MG63 (cell line): ENCODE results near the gene MEGF6. TPM values are rescaled to one million over a fixed set of nuclear protein-coding genes. Genes with fewer than 3 reads are reported as not detected.
"Not testable (repeated sequence)": the region's sequence is repeated elsewhere in the genome, so short reads cannot be mapped to it uniquely, and the experiment has no call there.

ENCODE experiments used
- DNase-seq: peaks from one replicate; pipeline ENCODE4 v3.0.0-alpha.2; 2020
- H3K27me3 ChIP-seq: fragments of 250-450 bp; sonication (Bioruptor Pico); 2 replicates; pipeline ENCODE4 v1.5.1; 2020; ENCODE audit warnings: mild to moderate bottlenecking, moderate library complexity
- H3K36me3 ChIP-seq: fragments of 250-450 bp; sonication (Bioruptor Pico); 2 replicates; pipeline ENCODE4 v1.5.1; 2020; ENCODE audit warnings: mild to moderate bottlenecking, moderate library complexity
- H3K4me3 ChIP-seq: fragments of 250-450 bp; sonication (Bioruptor Pico); 2 replicates; pipeline ENCODE4 v1.5.1; 2020; ENCODE audit warnings: mild to moderate bottlenecking, moderate library complexity
- H3K9me3 ChIP-seq: fragments of 250-450 bp; sonication (Bioruptor Pico); 2 replicates; pipeline ENCODE4 v1.5.1; 2020; ENCODE audit warnings: mild to moderate bottlenecking, moderate library complexity
- total RNA-seq: library from RNA; depleted of rRNA; stranded (reverse); fragments of >200 nt; shearing (Covaris generic); gene quantifications from 2 replicates; pipeline ENCODE4 v1.2.3, GENCODE V29; 2014; ENCODE audit warnings: low replicate concordance

The MEGF6 gene
- total RNA-seq, 1 experiment from 2014 or later, result 198 TPM

- Histone ChIP-seq H3K9me3 (no peaks in the 10 kb centered on the region), H3K27me3 (no peaks in the 10 kb centered on the region), H3K36me3 (peaks cover 7% of the 10 kb centered on the region), H3K4me3 (no peak overlapping the region)
- DNase-seq, result no peak
Measured at GRCh38 chr1:3633344-3634058, 22.2 kb upstream of the MEGF6 start.

- no peak for DNase-seq
- Histone ChIP-seq H3K36me3 (peaks cover under 1% of the 10 kb centered on the region), H3K27me3 (no peaks in the 10 kb centered on the region), H3K4me3 (no peak overlapping the region), H3K9me3 (no peaks in the 10 kb centered on the region)
Measured at GRCh38 chr1:3632716-3633343, 21.5 kb upstream of the MEGF6 start.

GRCh38 chr1:3632298-3632697, 21.0 kb upstream of the MEGF6 start:
- Histone ChIP-seq H3K4me3 (no peak overlapping the region), H3K36me3 (peaks cover 5% of the 10 kb centered on the region), H3K27me3 (no peaks in the 10 kb centered on the region), H3K9me3 (no peaks in the 10 kb centered on the region)
- no peak for DNase-seq

- Histone ChIP-seq H3K27me3 (no peaks in the 10 kb centered on the region), H3K9me3 (no peaks in the 10 kb centered on the region), H3K4me3 (no peak overlapping the region), H3K36me3 (peaks cover 9% of the 10 kb centered on the region)
- DNase-seq, result no peak
Measured at GRCh38 chr1:3631320-3632260, 20.3 kb upstream of the MEGF6 start.

- H3K36me3 ChIP-seq, result peaks cover 9% of the 10 kb centered on the region
- H3K4me3 ChIP-seq, result no peak overlapping the region
- H3K27me3 ChIP-seq, result no peaks in the 10 kb centered on the region
- no peaks in the 10 kb centered on the region for H3K9me3 ChIP-seq
- no peak for DNase-seq
Measured at GRCh38 chr1:3630914-3631313, 19.6 kb upstream of the MEGF6 start.

- Histone ChIP-seq H3K27me3 (no peaks in the 10 kb centered on the region), H3K4me3 (no peak overlapping the region), H3K36me3 (peaks cover 9% of the 10 kb centered on the region), H3K9me3 (no peaks in the 10 kb centered on the region)
- DNase-seq, result no peak
Measured at GRCh38 chr1:3630161-3630611, 18.9 kb upstream of the MEGF6 start.

GRCh38 chr1:3629561-3630160, 18.4 kb upstream of the MEGF6 start:
- Histone ChIP-seq H3K36me3 (peaks cover 9% of the 10 kb centered on the region), H3K9me3 (no peaks in the 10 kb centered on the region), H3K4me3 (no peak overlapping the region)

GRCh38 chr1:3628445-3628844, 17.1 kb upstream of the MEGF6 start:
- Histone ChIP-seq H3K36me3 (peaks cover 9% of the 10 kb centered on the region), H3K27me3 (no peaks in the 10 kb centered on the region), H3K9me3 (no peaks in the 10 kb centered on the region), H3K4me3 (no peak overlapping the region)
- DNase-seq, result no peak

More at GRCh38 chr1:3629561-3630160, 18.4 kb upstream of the MEGF6 start:
- DNase-seq, result no peak
- no peaks in the 10 kb centered on the region for H3K27me3 ChIP-seq

- Histone ChIP-seq H3K4me3 (no peak overlapping the region), H3K9me3 (no peaks in the 10 kb centered on the region), H3K27me3 (no peaks in the 10 kb centered on the region), H3K36me3 (peaks cover 9% of the 10 kb centered on the region)
- DNase-seq, result no peak
Measured at GRCh38 chr1:3627515-3628253, 16.4 kb upstream of the MEGF6 start.

- peaks cover 9% of the 10 kb centered on the region for H3K36me3 ChIP-seq
- H3K4me3 ChIP-seq, result peak overlapping the region; percentile 86
Measured at GRCh38 chr1:3626025-3626424, 14.7 kb upstream of the MEGF6 start.

GRCh38 chr1:3625151-3625907, 14.0 kb upstream of the MEGF6 start:
- Histone ChIP-seq H3K27me3 (no peaks in the 10 kb centered on the region), H3K4me3 (peak overlapping the region; percentile 86), H3K36me3 (peaks cover 9% of the 10 kb centered on the region), H3K9me3 (no peaks in the 10 kb centered on the region)
- no peak for DNase-seq

More at GRCh38 chr1:3626025-3626424, 14.7 kb upstream of the MEGF6 start:
- Histone ChIP-seq H3K27me3 (no peaks in the 10 kb centered on the region), H3K9me3 (no peaks in the 10 kb centered on the region)
- no peak for DNase-seq

- Histone ChIP-seq H3K36me3 (peaks cover 9% of the 10 kb centered on the region), H3K27me3 (no peaks in the 10 kb centered on the region), H3K9me3 (no peaks in the 10 kb centered on the region), H3K4me3 (peak within 1 kb of the TSS; percentile 86)
- DNase-seq, result peak; percentile 95
Measured at GRCh38 chr1:3624200-3625136, 13.2 kb upstream of the MEGF6 start, which contains the start of gene TPRG1L. TPRG1L (plus strand) TSS chr1:3625015; CDS start chr1:3625073, 58 bp downstream.

GRCh38 chr1:3623441-3624199, 12.3 kb upstream of the MEGF6 start:
- H3K9me3 ChIP-seq, result no peaks in the 10 kb centered on the region
- no peak for DNase-seq
- no peaks in the 10 kb centered on the region for H3K27me3 ChIP-seq
- H3K4me3 ChIP-seq, result peak overlapping the region; percentile 86
- peaks cover 9% of the 10 kb centered on the region for H3K36me3 ChIP-seq

- H3K4me3 ChIP-seq, H3K9me3 ChIP-seq, H3K27me3 ChIP-seq, H3K36me3 ChIP-seq, DNase-seq: not testable (repeated sequence)
Measured at GRCh38 chr1:3622102-3622501, 10.8 kb upstream of the MEGF6 start.
